T-cell (primary cell): ENCODE results near the gene TAPBP. TPM values are rescaled to one million over a fixed set of nuclear protein-coding genes. Genes with fewer than 3 reads are reported as not detected.

Source experiments
- ATAC-seq, 4 experiments: fragments of 200-7000 bp in 3 of 4; fragments of 150-1000 bp in 1 of 4; cut with Tn5 transposase; replicated peaks in 1 of 4; 1 replicate in 3 of 4; 2 replicates in 1 of 4; pipeline ENCODE4 v1.10.0; 2021; ENCODE audit warnings: moderate library complexity in 3 of 4, mild to moderate bottlenecking in 2 of 4, moderate number of reproducible peaks in 1 of 4
- CTCF ChIA-PET, 2 donors: fragments of 300-600 bp; sonication (Branson Sonifier 250); formaldehyde crosslinking; loops; one replicate each; lab custom pipeline; 2022; ENCODE audit warnings: antibody characterized with exemption in 2 of 2; lab: Charles Lee
- POLR2A ChIA-PET, 2 donors: fragments of 300-600 bp; sonication (Branson Sonifier 250); formaldehyde crosslinking; loops; one replicate each; lab custom pipeline; 2022; ENCODE audit warnings: antibody characterized with exemption in 2 of 2; lab: Charles Lee
- DNase-seq, 35 experiments: peaks; one replicate each; pipeline versions ENCODE4 v3.0.0 to v3.0.0-alpha.2; 2013 to 2023
- H3K27ac ChIP-seq: one replicate; pipeline ENCODE4 v1.5.1; 2013; ENCODE audit warnings: low read length
- H3K27me3 ChIP-seq, 2 experiments: replicated peaks in 1 of 2; 1 replicate in 1 of 2; 2 replicates in 1 of 2; pipeline versions ENCODE4 v1.6.1 to v1.7.0; 2013; ENCODE audit warnings: low read length in 1 of 2, mixed read lengths in 1 of 2; ENCODE audit not compliant: control insufficient read depth in 2 of 2, insufficient read depth in 2 of 2; ENCODE audit errors: extremely low read depth in 1 of 2
- H3K36me3 ChIP-seq, 2 donors: 1 replicate in 1 of 2; 2 replicates in 1 of 2; pipeline versions ENCODE4 v1.6.1 to v1.7.0; 2013; ENCODE audit warnings: low read length in 1 of 2; ENCODE audit not compliant: control insufficient read depth in 2 of 2, insufficient read depth in 1 of 2; ENCODE audit errors: extremely low read depth in 1 of 2
- H3K4me1 ChIP-seq, 2 experiments: 1 replicate in 1 of 2; 2 replicates in 1 of 2; pipeline versions ENCODE4 v1.6.1 to v1.7.0; 2013; ENCODE audit warnings: low read length in 2 of 2, mixed read lengths in 1 of 2; ENCODE audit not compliant: insufficient read depth in 2 of 2, control insufficient read depth in 1 of 2; ENCODE audit errors: extremely low read depth in 1 of 2
- H3K4me3 ChIP-seq, 2 donors: 1 replicate in 1 of 2; 2 replicates in 1 of 2; pipeline versions ENCODE4 v1.5.1 to v1.7.0; 2013; ENCODE audit warnings: mild to moderate bottlenecking in 2 of 2, low read length in 1 of 2, moderate library complexity in 1 of 2; ENCODE audit not compliant: control insufficient read depth in 1 of 2; ENCODE audit errors: extremely low read depth in 1 of 2
- H3K9me3 ChIP-seq: 2 replicates; pipeline ENCODE4 v1.7.0; 2013
- H3K27ac Mint-ChIP-seq, 2 donors: one replicate each; pipeline ENCODE4 v1.8.0; 2020 to 2021; ENCODE audit warnings: mild to moderate bottlenecking in 2 of 2, mixed read lengths in 2 of 2
- H3K27me3 Mint-ChIP-seq, 2 donors: one replicate each; pipeline ENCODE4 v1.8.0; 2021 to 2022; ENCODE audit warnings: mixed read lengths in 2 of 2
- H3K36me3 Mint-ChIP-seq: one replicate; pipeline ENCODE4 v1.8.0; 2021; ENCODE audit warnings: mixed read lengths
- H3K4me1 Mint-ChIP-seq, 3 donors: one replicate each; pipeline ENCODE4 v1.8.0; 2020 to 2022; ENCODE audit warnings: mixed read lengths in 3 of 3, mild to moderate bottlenecking in 1 of 3
- H3K4me3 Mint-ChIP-seq, 3 donors: one replicate each; pipeline ENCODE4 v1.8.0; 2020 to 2022; ENCODE audit warnings: mild to moderate bottlenecking in 3 of 3, mixed read lengths in 3 of 3, moderate library complexity in 3 of 3
- H3K9me3 Mint-ChIP-seq, 3 donors: one replicate each; pipeline ENCODE4 v1.8.0; 2020 to 2022; ENCODE audit warnings: mixed read lengths in 3 of 3
- WGBS: methylation state at CpG from one replicate; pipeline ENCODE4 v1.1.5; 2013; ENCODE audit warnings: missing lambda C conversion rate; ENCODE audit not compliant: insufficient coverage; 5-methylcytosine and 5-hydroxymethylcytosine counted together
- total RNA-seq, 35 experiments: library from RNA in 6 of 35; stranded (reverse) in 6 of 35; fragments of 120-200 nt in 1 of 35; gene quantifications; one replicate each; pipeline versions ENCODE4 v1.2.1 to v1.2.4 and lab custom pipeline; 2013 to 2026

Gene TAPBP
- total RNA-seq, 5 donors from 2014 or later (not counting 1 experiment from before 2014, with no cell fraction given): 224 to 271 (median 254) TPM

DNA sequence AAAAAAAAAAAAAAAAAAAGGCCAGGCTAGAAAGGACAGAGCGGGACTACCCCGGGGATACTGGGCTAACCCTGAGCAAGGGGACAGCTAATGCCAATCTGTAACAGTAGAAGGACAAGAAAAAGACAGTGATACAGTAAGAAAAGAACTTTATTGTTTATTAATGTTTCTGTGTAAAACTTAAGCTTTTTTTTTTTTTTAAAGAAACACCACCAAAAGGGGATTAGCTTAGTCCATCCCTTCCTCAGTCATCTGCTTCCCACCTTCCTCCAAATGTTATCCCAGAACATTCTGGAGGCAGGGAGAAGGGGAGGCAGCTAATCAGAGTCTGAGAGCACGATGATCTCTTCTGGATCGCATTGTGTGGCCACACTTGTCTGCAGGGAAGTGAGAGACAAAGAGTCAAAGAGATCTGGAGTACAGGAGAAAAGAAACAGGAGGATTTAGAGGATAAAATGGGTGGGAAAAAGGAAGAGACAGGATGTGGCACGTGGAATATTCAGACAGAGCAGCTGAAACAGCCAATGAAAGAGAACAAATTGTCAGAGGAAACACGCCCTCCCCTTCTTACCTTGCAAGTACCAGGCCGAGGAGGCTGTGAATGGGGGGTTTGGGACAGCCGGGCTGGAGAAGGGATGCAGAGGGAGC lies 4.7 kb upstream of the TAPBP start:
- Mint-ChIP-seq H3K36me3 (peaks cover 32% of the 10 kb centered on the region), H3K27me3 (no peaks in the 10 kb centered on the region), H3K9me3 (no peaks in the 10 kb centered on the region), H3K4me3 (peak overlapping the region; percentile 98 to 100 (median 98)), H3K27ac (peak overlapping the region; percentile 99), H3K4me1 (peaks cover 79 to 89% (median 81%) of the 10 kb centered on the region in 3 donors)
- Histone ChIP-seq H3K27me3 (no peaks in the 10 kb centered on the region), H3K9me3 (no peaks in the 10 kb centered on the region), H3K4me1 (peaks cover 39 to 80% of the 10 kb centered on the region in 2 experiments), H3K4me3 (peak overlapping the region; percentile 93 to 97), H3K36me3 (peaks cover 12 to 39% of the 10 kb centered on the region in 2 donors), H3K27ac (peak overlapping the region; percentile 85)
- CTCF ChIA-PET: interaction anchor here (0.5 to 2.7 kb wide), 10 partner anchors 19 to 480 kb away, joined by 3 to 40 read pairs (median 4); partner anchors contain the start of genes PFDN6 (in 1 of the 2), TAP2 (in 1 of the 2), UQCC2 (in 1 of the 2) and WDR46 (in 1 of the 2)
- POLR2A ChIA-PET: interaction anchor here (0.5 to 1.6 kb wide), 11 partner anchors 10 to 918 kb away, joined by 3 to 7 read pairs (median 4); partner anchors contain the start of genes B3GALT4 (in 1 of the 2) and HMGA1 (in 1 of the 2)
- WGBS: 94% methylated on average over 2 of the region's 8 CpGs
- ATAC-seq: no peak
- no peak for DNase-seq

DNA sequence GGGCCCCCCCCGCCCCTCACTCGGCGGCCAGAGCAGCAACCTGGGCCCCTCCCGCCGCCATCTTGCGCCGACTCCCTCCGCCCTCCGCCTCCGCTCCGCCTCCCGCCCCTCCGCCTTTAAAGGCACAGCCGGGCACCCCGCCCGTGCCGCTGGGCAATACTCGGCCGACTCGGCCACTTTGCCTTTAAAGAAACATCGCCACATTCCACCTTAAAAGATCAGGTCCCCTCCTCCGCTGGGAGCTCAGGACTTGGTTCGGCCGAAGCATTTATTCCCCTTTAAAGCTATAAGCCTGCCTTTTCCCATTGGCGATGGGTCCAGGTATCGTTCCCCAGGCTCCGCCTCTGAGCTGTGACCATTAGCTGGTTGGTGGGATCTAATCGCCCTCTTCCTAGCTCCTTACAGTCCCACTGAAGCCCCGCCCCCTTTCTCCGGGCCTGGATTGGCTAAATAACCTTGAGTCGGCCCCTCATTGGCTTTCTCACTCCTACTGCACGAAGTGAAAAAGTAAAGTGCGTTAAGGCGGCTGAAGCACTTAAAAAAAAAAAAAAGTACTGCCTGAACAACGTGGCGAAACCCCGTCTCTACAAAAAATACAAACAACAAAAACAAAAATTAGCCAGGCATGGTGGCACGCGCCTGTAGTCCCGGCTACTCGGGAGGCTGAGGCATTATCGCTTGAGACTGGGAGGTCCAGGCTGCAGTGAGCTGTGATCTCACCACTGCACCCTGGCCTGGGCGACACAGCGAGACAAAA lies 4.0 kb upstream of the TAPBP start, which contains the start of gene ZBTB22:
TSS of gene ZBTB22 (minus strand) at position 76 of the 757 bp plus-strand sequence. CDS start 828 bp downstream, outside the sequence.
- H3K27ac ChIP-seq: peak within 1 kb of the TSS; percentile 85
- H3K4me1 ChIP-seq: peaks cover 38 to 77% of the 10 kb centered on the region in 2 experiments
- POLR2A ChIA-PET: interaction anchor here (0.5 to 1.6 kb wide), 15 partner anchors 9 to 919 kb away, joined by 3 to 7 read pairs (median 4); partner anchors contain the start of genes B3GALT4 (in 1 of the 2), HMGA1 (in 1 of the 2) and RGL2 (in 1 of the 2)
- H3K9me3 ChIP-seq: no peaks in the 10 kb centered on the region
- Mint-ChIP-seq H3K4me3 (peak within 1 kb of the TSS; percentile 98 to 100 (median 98)), H3K27ac (peak within 1 kb of the TSS; percentile 99), H3K36me3 (peaks cover 31% of the 10 kb centered on the region), H3K9me3 (no peaks in the 10 kb centered on the region), H3K27me3 (no peaks in the 10 kb centered on the region), H3K4me1 (peaks cover 76 to 82% (median 78%) of the 10 kb centered on the region in 3 donors)
- WGBS: under 1% methylated on average over 34 of the region's 44 CpGs
- no peaks in the 10 kb centered on the region for H3K27me3 ChIP-seq
- CTCF ChIA-PET: interaction anchor here (0.5 to 2.7 kb wide), 14 partner anchors 19 to 1366 kb away, joined by 3 to 40 read pairs (median 4); partner anchors contain the start of genes PFDN6 (in 1 of the 2), RPS18 (in 1 of the 2), TAP2 (in 1 of the 2) and UQCC2 (in 1 of the 2)
- peak within 1 kb of the TSS; percentile 93 to 97 for H3K4me3 ChIP-seq
- ATAC-seq (peak; percentile 67 to 76 (median 68)), DNase-seq (peak; percentile 90 to 98 (median 96))
- peaks cover 12 to 39% of the 10 kb centered on the region in 2 donors for H3K36me3 ChIP-seq

DNA sequence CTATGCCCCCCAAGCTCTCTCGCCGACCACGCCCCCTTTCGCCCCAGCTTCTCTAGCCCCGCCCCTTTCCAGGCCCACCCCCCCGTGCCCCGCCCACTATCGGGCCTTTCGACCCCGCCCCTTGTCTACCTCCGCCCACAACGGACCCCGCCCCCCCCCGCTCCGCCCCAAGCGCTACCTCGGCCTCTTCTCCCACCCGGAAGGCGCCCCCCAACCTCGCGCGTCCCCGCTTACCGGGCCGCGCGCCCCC lies 3.5 kb upstream of the TAPBP start:
- Mint-ChIP-seq H3K27ac (peak overlapping the region; percentile 61 to 97), H3K36me3 (peaks cover 33% of the 10 kb centered on the region), H3K4me3 (peak overlapping the region; percentile 69 to 100 (median 98)), H3K4me1 (peaks cover 76 to 85% (median 80%) of the 10 kb centered on the region in 3 donors), H3K9me3 (no peaks in the 10 kb centered on the region), H3K27me3 (no peaks in the 10 kb centered on the region)
- DNase-seq (peak in 1 of 35 experiments; percentile 61), ATAC-seq (peak in 2 of 4 experiments; percentile 0)
- no peaks in the 10 kb centered on the region for H3K27me3 ChIP-seq
- H3K4me1 ChIP-seq: peaks cover 40 to 80% of the 10 kb centered on the region in 2 experiments
- H3K9me3 ChIP-seq: no peaks in the 10 kb centered on the region
- H3K36me3 ChIP-seq: peaks cover 12 to 39% of the 10 kb centered on the region in 2 donors
- WGBS: 0% methylated on average over 3 of the region's 27 CpGs
- H3K27ac ChIP-seq: peak overlapping the region; percentile 67
- ChIA-PET CTCF (interaction anchor here in 1 of 2 donors (0.6 to 2.7 kb wide), 10 partner anchors 10 to 1365 kb away, joined by 3 to 40 read pairs (median 4); partner anchors contain the start of genes PFDN6, RPS18, TAP2 and VPS52), POLR2A (interaction anchor here (0.5 to 1.6 kb wide), 9 partner anchors 10 to 346 kb away, joined by 3 to 7 read pairs (median 3); partner anchors contain the start of genes B3GALT4 (in 1 of the 2) and RGL2 (in 1 of the 2))
- peak overlapping the region in 1 of 2 donors; percentile 93 for H3K4me3 ChIP-seq

DNA sequence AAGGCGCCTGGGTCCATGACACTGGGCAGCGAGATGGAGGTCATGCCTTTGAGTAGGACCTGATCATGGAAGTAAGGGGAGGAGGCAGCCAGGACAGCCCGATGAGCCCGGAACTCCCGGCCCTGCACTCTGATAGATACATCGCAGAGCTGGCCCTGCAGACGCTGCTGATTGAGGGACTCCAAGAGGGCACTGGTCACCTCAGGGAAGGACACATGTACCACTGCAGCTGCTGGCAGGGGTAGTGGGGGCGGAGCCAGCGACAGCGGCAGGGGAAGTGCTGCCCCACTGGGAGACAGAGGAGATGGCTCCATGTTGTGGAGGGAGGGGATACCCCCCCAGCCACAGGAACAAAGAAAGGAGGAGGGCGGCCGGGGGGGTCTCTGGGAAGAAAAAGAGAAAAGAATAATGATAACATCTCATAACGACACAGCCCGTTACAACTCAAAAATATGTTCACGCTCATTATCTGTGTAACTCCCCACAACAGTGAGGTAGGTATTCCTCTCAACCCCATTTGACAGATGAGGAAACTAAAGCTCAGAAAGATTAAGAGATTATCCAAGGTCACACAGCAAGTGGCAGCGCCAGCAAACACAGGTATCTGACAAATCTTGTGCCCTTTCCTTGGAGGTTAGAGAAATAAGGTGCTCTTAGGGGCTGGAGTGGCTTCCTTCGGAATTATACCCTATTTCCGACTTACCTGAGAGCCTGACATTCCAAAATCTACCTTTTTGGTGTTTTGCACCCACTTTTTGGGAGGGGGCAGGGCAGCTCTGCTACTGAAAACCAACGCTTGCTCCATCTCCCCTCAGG lies 2.9 kb upstream of the TAPBP start:
- no peak for ATAC-seq
- Mint-ChIP-seq H3K36me3 (peaks cover 29% of the 10 kb centered on the region), H3K27ac (peak overlapping the region; percentile 97 to 98), H3K27me3 (no peaks in the 10 kb centered on the region), H3K4me1 (peaks cover 76 to 86% (median 81%) of the 10 kb centered on the region in 3 donors), H3K9me3 (no peaks in the 10 kb centered on the region), H3K4me3 (peak overlapping the region; percentile 69 to 100 (median 98))
- WGBS: 95% methylated on average over 9 of the region's 19 CpGs
- Histone ChIP-seq H3K4me1 (peaks cover 43 to 81% of the 10 kb centered on the region in 2 experiments), H3K9me3 (no peaks in the 10 kb centered on the region), H3K27me3 (no peaks in the 10 kb centered on the region), H3K27ac (peak overlapping the region; percentile 67), H3K4me3 (peak overlapping the region in 1 of 2 donors; percentile 34), H3K36me3 (peaks cover 12 to 44% of the 10 kb centered on the region in 2 donors)
- ChIA-PET CTCF (interaction anchor here in 1 of 2 donors (0.6 to 2.7 kb wide), 5 partner anchors 10 to 478 kb away, joined by 3 to 40 read pairs (median 7); partner anchors contain the start of genes RPS18, TAP2 and VPS52), POLR2A (interaction anchor here (0.5 to 1.6 kb wide), 5 partner anchors 18 to 345 kb away, joined by 3 to 7 read pairs (median 4); partner anchors contain the start of gene RGL2 (in 1 of the 2))
- DNase-seq: no peak

DNA sequence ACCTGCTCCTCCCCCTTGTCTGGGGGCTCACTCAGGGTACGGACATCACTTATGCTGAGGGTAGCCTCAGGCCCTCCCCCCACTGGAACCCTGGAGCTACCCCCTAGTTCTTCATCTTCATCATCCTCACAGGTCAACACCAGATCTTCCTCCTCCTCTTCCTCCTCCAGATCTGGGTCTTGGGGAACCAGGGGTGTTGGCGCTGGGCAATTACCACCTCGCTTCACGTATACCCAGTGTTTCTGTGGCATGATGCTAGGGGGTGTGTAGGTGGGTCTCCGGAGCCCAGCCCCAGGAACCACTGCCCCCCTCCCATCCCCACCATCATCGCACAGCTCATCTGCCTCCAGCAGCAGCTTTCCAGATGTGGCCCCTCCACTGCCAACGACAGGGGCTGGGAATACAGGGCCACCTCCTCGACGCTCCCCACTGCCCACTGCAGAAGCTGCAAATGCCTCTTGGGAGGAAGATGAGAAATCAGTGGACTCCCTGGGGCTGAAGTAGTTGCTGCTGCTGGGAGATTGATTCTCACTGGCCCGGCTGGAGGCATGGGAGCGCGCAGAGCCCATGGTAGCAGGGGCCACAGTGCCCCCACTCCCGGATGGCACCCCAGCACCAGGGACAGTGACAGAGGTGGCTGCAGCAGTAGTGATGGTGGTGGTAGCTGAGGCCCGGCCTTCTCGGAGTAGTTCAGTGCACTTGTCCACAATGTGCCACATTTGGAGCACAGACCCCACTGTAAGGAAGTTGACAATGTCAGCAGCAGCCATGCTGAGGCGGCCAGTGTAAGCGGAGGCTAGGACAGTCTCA lies 2.1 kb upstream of the TAPBP start:
- Histone ChIP-seq H3K4me1 (peaks cover 40 to 81% of the 10 kb centered on the region in 2 experiments), H3K9me3 (no peaks in the 10 kb centered on the region), H3K27me3 (no peaks in the 10 kb centered on the region), H3K27ac (peak overlapping the region; percentile 99), H3K36me3 (peaks cover 10 to 41% of the 10 kb centered on the region in 2 donors), H3K4me3 (no peak overlapping the region)
- no peaks in the 10 kb centered on the region for H3K9me3 Mint-ChIP-seq
- ATAC-seq: no peak
- peaks cover 77 to 82% (median 78%) of the 10 kb centered on the region in 3 donors for H3K4me1 Mint-ChIP-seq
- H3K36me3 Mint-ChIP-seq: peaks cover 29% of the 10 kb centered on the region
- 97% methylated on average over 11 of the region's 17 CpGs for WGBS
- peak overlapping the region; percentile 69 to 100 (median 99) for H3K4me3 Mint-ChIP-seq
- POLR2A ChIA-PET: no interaction called here
- peak overlapping the region; percentile 97 to 98 for H3K27ac Mint-ChIP-seq
- no peak for DNase-seq
- CTCF ChIA-PET: no interaction called here
- no peaks in the 10 kb centered on the region for H3K27me3 Mint-ChIP-seq
